Renal pelvis (tissue), 12 donors: Measurements from ENCODE around the gene HSPB6. TPM values are rescaled to one million over a fixed set of nuclear protein-coding genes. Genes with fewer than 3 reads are reported as not detected.
"Not testable (repeated sequence)": the region's sequence is repeated elsewhere in the genome, so short reads cannot be mapped to it uniquely, and the experiment has no call there.

ENCODE experiments used
- DNase-seq: peaks from one replicate; pipeline ENCODE4 v3.0.0-alpha.2; 2013
- long read RNA-seq, 16 experiments: transcript quantifications; one replicate each; lab custom pipeline, GENCODE V29; 2026
- polyA plus RNA-seq, 3 donors: library from polyadenylated mRNA; unstranded; fragments of 120-200 nt; gene quantifications; one replicate each; pipeline ENCODE4 v1.2.1, GENCODE V29; 2013; ENCODE audit not compliant: insufficient read length in 3 of 3

The HSPB6 gene, protein sequence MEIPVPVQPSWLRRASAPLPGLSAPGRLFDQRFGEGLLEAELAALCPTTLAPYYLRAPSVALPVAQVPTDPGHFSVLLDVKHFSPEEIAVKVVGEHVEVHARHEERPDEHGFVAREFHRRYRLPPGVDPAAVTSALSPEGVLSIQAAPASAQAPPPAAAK
- polyA plus RNA-seq, result 10 to 100 TPM; 20.5 to 34.1 (median 23.3) TPM
- long read RNA-seq, donor 1, transcript HSPB6-201 (3 exons, 1,457 nt), result major isoform, 11 of 11 reads
- long read RNA-seq, donor 1, partial matches to known transcripts, result 0 of 11 reads
- long read RNA-seq, donor 1, other reads (novel, unspliced or antisense), result 0 of 11 reads
- long read RNA-seq, donor 2, transcript HSPB6-201 (3 exons, 1,457 nt), result major isoform, 22 of 23 reads
- long read RNA-seq, donor 2, partial matches to known transcripts, result 0 of 23 reads
- long read RNA-seq, donor 2, other reads (novel, unspliced or antisense), result 0 of 23 reads
- long read RNA-seq, donor 3, transcript HSPB6-201 (3 exons, 1,457 nt), result major isoform, 33 of 33 reads
- long read RNA-seq, donor 3, partial matches to known transcripts, result 0 of 33 reads
- long read RNA-seq, donor 3, other reads (novel, unspliced or antisense), result 0 of 33 reads
- long read RNA-seq, donor 4, transcript HSPB6-201 (3 exons, 1,457 nt), result major isoform, 24 of 24 reads
- long read RNA-seq, donor 4, partial matches to known transcripts, result 0 of 24 reads
- long read RNA-seq, donor 4, other reads (novel, unspliced or antisense), result 0 of 24 reads
- long read RNA-seq, donor 5, transcript HSPB6-201 (3 exons, 1,457 nt), result major isoform, 12 of 12 reads
- long read RNA-seq, donor 5, partial matches to known transcripts, result 0 of 12 reads
- long read RNA-seq, donor 5, other reads (novel, unspliced or antisense), result 0 of 12 reads
- long read RNA-seq, donor 6, transcript HSPB6-201 (3 exons, 1,457 nt), result major isoform, 17 of 17 reads
- long read RNA-seq, donor 6, partial matches to known transcripts, result 0 of 17 reads
- long read RNA-seq, donor 6, other reads (novel, unspliced or antisense), result 0 of 17 reads
- long read RNA-seq, donor 7, transcript HSPB6-201 (3 exons, 1,457 nt), result major isoform, 34 of 34 reads
- long read RNA-seq, donor 7, partial matches to known transcripts, result 0 of 34 reads
- long read RNA-seq, donor 7, other reads (novel, unspliced or antisense), result 0 of 34 reads
- long read RNA-seq, donor 8, transcript HSPB6-201 (3 exons, 1,457 nt), result major isoform, 80 of 81 reads
- long read RNA-seq, donor 8, partial matches to known transcripts, result 0 of 81 reads
- long read RNA-seq, donor 8, other reads (novel, unspliced or antisense), result 0 of 81 reads
- long read RNA-seq, donor 9, transcript HSPB6-201 (3 exons, 1,457 nt), result major isoform, 26 of 27 reads
- long read RNA-seq, donor 9, partial matches to known transcripts, result 0 of 27 reads
- long read RNA-seq, donor 9, other reads (novel, unspliced or antisense), result 0 of 27 reads
- long read RNA-seq, donor 10, transcript HSPB6-201 (3 exons, 1,457 nt), result major isoform, 18 of 18 reads
- long read RNA-seq, donor 10, partial matches to known transcripts, result 0 of 18 reads
- long read RNA-seq, donor 10, other reads (novel, unspliced or antisense), result 0 of 18 reads
- long read RNA-seq, donor 11, transcript HSPB6-201 (3 exons, 1,457 nt), result major isoform, 14 of 14 reads
- long read RNA-seq, donor 11, partial matches to known transcripts, result 0 of 14 reads
- long read RNA-seq, donor 11, other reads (novel, unspliced or antisense), result 0 of 14 reads
- long read RNA-seq, donor 12, transcript HSPB6-201 (3 exons, 1,457 nt), result major isoform, 21 of 21 reads
- long read RNA-seq, donor 12, partial matches to known transcripts, result 0 of 21 reads
- long read RNA-seq, donor 12, other reads (novel, unspliced or antisense), result 0 of 21 reads
- long read RNA-seq, donor 13, transcript HSPB6-201 (3 exons, 1,457 nt), result major isoform, 10 of 10 reads
- long read RNA-seq, donor 13, partial matches to known transcripts, result 0 of 10 reads
- long read RNA-seq, donor 13, other reads (novel, unspliced or antisense), result 0 of 10 reads
- long read RNA-seq, donor 14, result 0 reads
- long read RNA-seq, donor 15, transcript HSPB6-201 (3 exons, 1,457 nt), result major isoform, 41 of 69 reads
- long read RNA-seq, donor 15, partial matches to known transcripts, result 28 of 69 reads
- long read RNA-seq, donor 15, other reads (novel, unspliced or antisense), result 0 of 69 reads
- long read RNA-seq, donor 16, transcript HSPB6-201 (3 exons, 1,457 nt), result major isoform, 27 of 27 reads
- long read RNA-seq, donor 16, partial matches to known transcripts, result 0 of 27 reads
- long read RNA-seq, donor 16, other reads (novel, unspliced or antisense), result 0 of 27 reads

DNA sequence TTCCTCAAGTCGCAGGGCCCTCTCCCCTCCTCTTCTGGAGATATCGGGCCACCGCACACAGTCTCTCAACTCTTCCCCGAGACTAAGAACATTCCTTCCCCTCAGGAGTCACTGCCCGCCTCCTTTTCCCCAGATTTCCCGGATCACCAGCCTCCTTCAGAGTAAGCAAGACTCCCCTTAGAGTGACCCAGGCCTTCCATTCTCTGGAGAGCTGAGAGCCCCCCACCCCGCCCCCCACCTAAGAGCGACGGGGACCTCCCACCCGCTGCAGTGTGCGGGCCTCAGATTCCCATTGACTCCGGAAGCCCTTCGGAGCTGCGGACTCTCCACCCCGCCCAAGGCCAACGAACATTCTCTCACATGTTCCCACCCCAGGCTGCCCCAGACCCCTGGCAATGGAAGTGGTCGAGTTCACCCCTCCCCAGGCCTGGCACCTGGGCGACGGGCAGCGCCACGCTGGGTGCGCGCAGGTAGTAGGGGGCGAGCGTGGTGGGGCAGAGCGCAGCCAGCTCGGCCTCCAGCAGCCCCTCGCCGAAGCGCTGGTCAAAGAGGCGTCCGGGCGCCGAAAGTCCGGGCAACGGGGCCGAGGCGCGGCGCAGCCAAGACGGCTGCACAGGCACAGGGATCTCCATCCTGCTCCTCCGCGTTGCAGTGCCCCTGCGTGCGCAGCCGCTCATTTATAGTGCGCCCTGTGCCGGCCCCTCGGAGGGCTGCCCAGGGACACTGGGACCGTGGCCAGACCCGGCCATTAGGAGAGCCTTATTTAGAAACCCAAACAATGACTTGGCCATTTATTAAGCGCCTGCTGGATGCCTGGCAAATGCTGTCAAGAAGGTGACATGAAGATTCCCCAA is at the start of gene HSPB6:
HSPB6 (minus strand) TSS at position 653 of the 854 bp plus-strand sequence; CDS start at position 632, 21 bp downstream.
- DNase-seq, result no peak

- DNase-seq, result no peak
Measured at GRCh38 chr19:35806597-35806996, 49.8 kb upstream of the HSPB6 start.

- no peak for DNase-seq
Measured at GRCh38 chr19:35805526-35806102, 48.8 kb upstream of the HSPB6 start.

DNA sequence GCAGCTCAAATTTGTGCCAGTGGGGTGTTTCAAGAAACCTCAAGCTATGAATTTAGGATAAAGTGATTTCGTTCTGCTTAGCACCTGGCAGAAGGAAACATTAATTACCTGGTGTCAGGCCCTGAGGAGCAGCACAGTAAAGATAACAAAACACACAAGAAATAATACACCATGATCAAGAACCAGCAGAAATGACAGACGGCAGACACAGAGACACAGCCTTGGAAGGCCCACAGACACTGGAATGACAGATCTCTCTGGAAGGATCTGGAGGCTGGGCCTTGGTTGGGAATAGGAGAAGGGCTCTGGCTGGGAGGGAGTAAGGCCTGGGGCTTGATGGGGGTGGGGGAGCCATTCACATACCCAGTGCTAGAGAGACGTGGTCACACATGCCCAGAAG is 45.0 kb upstream of the HSPB6 start:
- DNase-seq, result no peak

- no peak for DNase-seq
Measured at GRCh38 chr19:35797663-35798062, 40.8 kb upstream of the HSPB6 start.

DNA sequence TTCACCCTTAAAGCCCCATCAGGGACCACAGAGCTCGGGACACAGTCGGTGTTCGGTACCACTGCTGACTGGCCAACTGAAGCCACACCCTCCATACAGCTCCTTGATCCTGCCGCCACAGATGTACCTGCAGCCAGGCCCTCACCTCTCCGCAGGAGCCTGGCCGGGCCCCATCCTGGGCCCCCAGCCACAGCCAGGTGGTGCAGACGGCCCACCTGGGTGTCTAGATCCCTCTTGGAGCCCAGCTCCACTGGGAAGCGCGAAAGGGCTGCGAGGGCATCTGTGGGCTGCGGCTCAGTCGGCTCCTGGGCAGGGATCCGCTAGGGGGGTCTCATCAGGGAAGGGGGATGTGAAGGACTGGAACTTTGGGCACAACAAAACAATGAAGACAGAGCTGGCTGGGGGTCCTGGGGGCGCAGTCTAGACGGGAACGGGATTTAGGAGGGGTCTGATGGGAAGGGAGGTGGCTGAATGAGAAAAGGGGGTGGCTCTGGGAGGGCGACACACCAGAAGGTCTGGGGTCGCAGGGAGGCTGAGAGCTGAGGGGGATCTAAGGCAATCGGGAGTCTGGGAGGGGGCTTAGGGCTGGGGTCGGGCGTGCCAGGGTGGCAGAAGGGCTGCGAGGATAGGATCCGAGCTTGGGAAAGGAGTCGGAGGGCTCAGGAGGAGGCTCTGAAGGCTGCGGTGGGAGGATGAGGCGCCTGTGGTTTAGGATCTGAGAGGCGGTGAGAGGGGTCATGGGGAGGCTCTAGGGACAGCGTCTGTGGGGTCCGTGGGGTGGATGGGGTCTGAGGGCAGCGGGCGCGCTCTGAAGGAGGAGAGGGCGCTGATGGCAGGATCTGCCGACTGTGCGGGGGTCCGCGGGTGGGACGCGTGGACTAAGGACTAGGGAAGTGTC is 40.1 kb upstream of the HSPB6 start:
- no peak for DNase-seq

GRCh38 chr19:35795564-35795963 is 38.7 kb upstream of the HSPB6 start:
- DNase-seq, result not testable (repeated sequence)

- DNase-seq, result no peak
Measured at GRCh38 chr19:35793381-35794165, 36.7 kb upstream of the HSPB6 start.

DNA sequence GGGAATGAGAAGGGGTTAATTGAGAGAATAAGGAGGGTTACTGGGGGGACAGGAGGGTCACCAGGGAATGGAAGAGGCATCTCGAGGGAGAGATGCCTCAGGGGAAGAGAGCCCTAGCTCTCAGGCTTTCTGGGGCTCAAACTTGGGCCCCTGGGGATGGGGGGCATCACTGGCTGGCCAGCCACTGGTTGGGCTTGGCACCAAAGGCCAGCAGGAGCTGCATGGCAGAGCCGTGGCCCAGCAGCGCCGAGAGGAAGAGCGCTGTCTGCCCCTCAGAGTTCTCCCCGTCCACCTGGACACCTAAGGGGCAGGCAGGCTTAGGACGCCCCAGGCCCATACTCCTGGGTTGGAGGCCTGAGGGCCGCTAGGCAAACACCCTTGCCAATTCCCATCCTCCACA is 36.1 kb upstream of the HSPB6 start:
- DNase-seq, result no peak

GRCh38 chr19:35792312-35792711 is 35.5 kb upstream of the HSPB6 start:
- no peak for DNase-seq

- DNase-seq, result no peak
Measured at GRCh38 chr19:35791814-35792279, 35.0 kb upstream of the HSPB6 start.

GRCh38 chr19:35790981-35791813 is 34.4 kb upstream of the HSPB6 start:
- DNase-seq, result no peak

DNA sequence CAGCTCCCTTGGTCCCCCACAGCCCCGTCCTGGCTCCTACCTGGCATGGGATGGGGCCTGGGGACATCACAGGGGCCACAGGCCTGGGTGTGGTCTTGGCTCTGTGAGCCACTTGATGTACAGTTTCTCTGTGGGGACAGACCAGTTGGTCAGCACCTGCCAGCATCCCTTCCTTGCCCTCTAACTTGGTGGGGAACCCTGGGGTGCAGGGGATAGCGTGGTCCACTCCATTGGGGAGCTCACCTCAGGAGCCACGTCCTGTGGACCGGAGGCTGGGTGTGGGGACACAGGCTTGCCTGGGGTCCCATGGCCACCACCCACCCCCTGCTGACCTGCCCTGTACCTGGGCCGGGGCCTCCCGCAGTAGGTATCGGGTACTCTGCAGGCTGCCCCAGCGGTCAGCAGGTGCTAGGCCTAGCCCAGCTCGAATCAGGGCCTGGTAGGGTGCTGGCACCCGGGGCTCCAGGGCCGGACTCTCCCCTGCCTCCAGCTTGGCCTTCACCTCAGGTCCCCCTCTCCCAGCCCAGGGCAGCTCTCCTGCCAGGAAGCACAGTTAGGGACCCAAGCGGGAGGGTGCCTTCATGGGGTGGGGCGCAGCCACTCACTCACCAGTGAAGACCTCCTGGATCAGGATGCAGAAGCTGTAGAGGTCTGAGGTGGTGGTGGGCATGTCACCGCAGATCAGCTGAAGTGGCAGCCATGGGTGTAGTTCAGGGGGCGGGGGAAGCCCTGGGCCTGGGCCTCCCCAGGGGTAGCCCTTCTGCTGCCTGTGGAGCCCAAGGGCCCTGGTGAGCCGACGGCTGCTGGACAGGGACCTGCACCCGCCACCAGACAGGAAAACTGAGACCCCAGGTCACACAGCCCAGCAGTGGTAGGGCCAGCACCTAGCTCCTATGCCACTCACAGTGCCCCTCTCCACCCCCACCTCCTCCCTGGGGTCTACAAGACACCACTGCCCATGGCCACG is 33.4 kb upstream of the HSPB6 start:
- no peak for DNase-seq
